Left colon (tissue), 2 donors: ENCODE data around the gene CLCN2. TPM values are rescaled to one million over a fixed set of nuclear protein-coding genes. Genes with fewer than 3 reads are reported as not detected.
A peak's percentile ranks its signal among the peaks of the same experiment; 100 is the strongest.

Source experiments
- ATAC-seq: fragments of 200-7000 bp; cut with Tn5 transposase; one replicate; pipeline ENCODE4 v1.9.1; 2020; ENCODE audit warnings: mild to moderate bottlenecking, moderate library complexity
- DNase-seq, 2 donors: peaks; one replicate each; pipeline ENCODE4 v3.0.0-alpha.2; 2020
- intact Hi-C, 2 donors: fragments of 100-400 bp; cut with DNase I in 1 of 2; cut with micrococcal nuclease in 1 of 2; formaldehyde crosslinking; loops; one replicate each; pipeline versions ENCODE4 v1.11.2 to v1.14.0; 2022; cut with DNase I, micrococcal nuclease
- total RNA-seq, 2 donors: library from RNA; stranded (reverse); fragmentation: NEBNext Ultra II Directional; extraction: Animal tissue kit (Norgen Biotek cat#: 25700); gene quantifications; one replicate each; pipeline ENCODE4 v1.2.1, GENCODE V29; 2021
- donor health status: DM: no; HTN: no; CAD: no.
- donor health status: DM: yes; HTN: yes; CAD: no.

Gene CLCN2
- total RNA-seq, 2 donors from 2014 or later, result 73.2 to 89.9 TPM

DNA sequence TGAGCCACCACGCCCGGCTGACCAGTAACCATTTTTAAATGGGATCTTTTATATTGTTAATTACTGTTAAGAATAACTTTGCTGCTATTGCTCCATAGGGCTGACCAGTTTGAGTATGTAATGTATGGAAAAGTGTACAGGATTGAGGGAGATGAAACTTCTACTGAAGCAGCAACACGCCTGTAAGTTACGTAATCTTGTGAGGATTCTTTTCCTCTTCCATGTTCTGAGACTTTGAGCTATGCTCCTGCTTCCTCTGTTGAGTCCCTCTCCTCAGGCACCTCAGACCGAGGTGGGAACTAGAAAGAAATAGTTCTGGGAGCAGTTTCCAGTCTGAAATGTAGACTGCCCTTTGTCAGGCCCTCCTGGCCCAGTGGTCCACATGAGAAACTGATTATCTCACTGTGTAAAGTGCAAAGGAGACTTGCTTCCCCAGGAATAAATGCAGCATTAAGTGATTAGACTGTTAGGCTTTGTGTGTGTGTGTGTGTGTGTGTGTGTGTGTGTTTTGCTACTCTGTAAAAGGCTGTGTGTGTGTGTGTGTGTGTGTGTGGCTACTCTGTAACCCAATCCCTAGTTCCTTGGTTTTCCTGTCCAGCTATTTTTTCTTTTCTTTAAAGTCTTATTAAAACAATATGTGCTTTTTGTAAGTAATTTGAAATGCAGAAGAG, 5.3 kb upstream of the CLCN2 start:
- intact Hi-C loops, result no loop called here
- DNase-seq, result no peak
- ATAC-seq, result no peak

DNA sequence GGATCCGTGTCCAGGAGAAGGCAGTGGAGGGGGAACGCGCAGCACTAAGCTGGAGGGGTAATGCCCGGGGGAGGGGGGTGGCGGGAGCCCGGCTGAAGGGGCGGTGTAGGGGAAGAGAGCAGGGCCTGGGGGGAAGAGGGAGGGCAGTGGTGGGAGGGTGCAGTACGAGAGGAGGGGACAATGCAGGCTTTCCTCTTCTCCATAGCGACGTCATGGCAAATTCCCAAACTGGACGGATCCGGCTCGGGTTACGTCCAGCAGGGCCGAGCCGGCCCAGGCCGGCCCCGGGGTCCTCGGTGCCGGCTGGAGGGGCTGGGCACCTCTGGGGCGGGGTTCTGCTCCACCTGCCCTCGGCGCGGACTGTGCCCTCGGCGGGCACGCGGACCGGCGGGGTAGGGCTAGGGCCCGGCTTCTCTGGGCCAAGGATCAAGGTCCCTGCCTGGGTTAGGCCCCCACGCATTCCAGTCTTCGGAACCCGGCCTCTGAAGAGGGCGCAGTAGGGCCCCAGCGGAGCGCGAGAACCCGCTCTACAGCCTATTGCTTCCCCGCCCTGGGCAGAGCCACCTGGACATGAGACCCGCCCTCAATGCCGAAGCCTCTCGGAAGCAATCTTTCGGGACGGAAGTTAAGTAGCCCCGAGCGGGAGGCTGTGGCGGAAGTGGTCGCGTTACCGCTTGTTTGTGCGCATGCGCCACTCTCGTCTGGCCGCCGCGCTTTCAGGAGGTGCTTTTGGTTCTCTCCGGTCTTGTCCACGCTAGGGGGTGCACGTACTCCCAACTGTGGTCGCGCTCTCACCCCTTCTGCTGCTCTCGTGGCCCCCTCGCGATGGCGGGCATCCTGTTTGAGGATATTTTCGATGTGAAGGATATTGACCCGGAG, 1.5 kb upstream of the CLCN2 start:
- intact Hi-C loops, result no loop called here
- DNase-seq (peak; percentile 97 to 98), ATAC-seq (peak; percentile 69)

DNA sequence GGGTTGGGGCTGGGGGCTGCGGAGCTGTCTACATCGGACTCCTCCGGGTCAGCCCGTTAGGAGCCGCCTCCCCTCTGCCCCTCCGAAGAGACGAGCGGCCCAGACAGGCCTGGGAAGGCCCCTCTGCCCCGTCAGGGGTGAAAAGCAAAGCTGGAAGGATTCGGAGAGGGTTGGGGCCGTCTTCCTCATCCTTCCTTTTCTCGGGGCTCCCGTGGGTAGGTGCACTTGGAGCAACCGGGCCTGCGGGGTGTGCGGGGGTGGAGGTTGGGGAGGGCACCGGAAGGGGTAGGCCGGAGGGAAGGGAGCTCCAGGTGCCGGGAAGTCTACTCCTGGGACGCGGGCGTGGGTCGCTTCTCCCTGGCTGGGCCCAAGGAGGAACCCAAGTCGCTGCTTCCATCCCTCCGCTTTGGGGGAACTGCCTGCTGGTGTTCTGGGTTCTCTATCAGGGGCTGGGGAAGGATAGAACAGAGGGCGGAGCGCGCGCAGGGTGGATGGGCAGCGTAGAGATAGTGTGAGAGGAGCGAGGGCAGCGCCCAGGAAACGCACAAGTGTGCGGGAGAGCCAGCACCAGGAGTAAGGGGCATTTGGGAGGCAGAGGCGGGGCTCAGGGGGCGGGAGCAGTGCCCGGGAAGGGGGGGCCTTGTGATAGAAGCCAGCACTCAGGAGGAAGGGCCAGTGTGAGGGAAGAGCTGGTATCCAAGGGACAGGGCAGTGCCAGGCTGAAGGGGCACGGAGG, 695 bp upstream of the CLCN2 start:
- intact Hi-C loops, result no loop called here
- DNase-seq (peak; percentile 83 to 86), ATAC-seq (peak; percentile 50)

DNA sequence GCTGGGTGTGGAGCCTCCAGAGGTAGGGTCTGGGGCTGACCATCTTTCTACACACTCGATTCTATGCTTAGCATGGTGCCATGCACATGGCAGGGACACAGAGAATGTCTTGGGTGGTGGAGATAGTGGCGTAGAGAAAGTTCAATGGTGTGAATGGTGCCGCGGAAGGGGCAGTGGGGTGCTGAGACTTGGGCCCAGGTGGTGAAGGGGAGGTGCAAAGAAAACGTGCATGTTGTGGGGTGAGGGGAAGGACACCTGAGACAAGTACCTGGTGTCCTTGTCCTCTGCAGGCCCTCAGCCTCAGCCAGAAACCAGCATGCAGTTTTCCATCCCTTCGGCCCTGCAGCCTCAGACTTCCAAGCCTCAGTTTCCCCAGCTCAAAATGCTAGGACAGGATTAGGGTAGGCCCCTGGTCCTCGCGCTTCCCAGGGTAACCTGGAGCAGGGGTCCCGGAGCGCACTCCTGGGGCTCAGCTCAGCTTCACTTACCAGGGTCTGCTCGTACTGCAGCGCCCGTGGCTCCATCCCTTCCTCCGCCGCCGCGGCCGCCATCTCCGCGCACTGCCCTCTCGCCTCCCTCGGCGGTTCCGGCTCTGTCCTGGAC, 375 bp downstream of the CLCN2 start:
- no peak for DNase-seq
- no peak for ATAC-seq
- intact Hi-C loops, result no loop called here

DNA sequence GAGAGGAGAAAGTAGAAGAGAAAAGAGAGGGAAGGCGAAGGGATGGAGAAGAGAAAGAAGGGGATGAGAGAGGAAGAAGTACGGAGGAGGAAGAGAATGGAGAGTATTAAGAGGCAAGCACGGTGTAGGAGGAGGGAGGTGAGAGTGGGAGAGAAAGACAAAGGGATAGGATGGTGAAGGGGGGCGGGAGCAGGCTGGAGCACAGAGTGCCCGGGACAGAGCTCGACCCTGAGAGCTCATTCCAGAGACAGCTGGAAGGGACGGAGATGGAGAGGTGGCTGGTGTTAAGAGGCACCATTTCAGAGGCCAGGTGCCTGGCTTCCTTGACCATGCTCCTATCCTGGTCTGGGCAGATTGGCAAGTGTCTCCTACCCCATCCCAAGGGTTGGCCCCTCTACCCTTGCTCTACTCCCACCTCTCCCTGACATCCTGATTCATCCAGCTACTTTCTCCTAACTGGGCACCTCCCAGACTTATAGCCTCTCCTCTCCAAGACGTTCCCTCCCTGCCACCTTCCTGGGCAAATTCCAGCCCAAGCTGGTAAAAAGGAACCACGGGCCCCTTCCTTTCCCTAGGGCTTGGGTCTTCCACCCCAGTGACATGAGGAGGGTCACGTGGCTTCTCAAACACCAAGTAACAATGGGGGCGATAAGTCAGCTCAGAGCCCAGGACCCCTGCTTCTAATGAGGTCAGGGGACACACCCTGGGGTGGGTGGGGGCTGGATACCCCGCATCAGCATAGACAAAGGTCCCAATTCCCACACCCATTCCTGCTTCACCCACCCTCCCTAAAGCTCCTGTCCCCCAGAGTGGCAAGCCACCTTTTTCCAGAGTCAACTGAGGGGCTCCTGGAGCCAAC, 1.1 kb downstream of the CLCN2 start:
- intact Hi-C loops, result no loop called here
- no peak for ATAC-seq
- DNase-seq, result no peak

DNA sequence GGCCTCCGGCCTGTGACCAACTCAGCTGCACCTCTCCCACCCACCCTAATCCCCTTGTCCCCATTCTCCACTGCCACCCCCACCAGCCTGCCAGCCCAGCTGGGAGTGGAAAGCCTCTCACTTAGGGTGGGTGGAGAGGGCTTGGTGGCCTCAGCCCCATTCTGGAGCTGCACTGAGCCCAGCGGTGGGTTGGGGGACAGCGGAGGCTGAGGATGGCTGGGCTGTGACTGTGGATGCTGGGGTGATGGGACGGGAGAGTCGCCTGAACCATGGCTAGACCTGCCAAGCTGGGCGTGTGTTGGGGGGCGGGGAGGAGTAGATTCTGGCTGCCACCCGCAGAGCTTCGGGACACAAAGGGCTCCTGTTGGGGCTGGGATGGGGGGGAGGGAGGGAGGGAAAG, 1.8 kb downstream of the CLCN2 start:
- intact Hi-C loops, result no loop called here
- no peak for ATAC-seq

DNA sequence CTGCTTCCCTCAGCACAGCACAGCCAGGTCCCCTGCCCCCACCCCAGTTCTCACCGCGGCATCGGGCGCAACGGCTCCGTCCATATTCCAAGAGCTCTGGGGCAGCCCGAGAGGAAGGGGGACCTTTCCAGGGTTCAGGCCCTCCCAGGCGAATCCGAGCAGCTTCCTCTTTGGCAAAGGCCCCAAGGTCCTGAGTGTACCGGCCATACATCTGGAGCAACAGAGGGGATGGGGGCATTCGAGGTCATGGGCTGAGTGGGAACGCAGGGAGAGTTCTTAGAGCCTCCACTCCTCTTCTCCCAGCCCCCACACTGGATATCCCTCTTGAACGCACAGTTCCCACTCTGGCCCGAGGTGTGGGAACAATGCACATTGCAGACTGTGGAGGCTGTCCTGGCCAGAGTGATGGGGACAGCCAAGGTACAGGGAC, 2.5 kb downstream of the CLCN2 start:
- ATAC-seq, result no peak
- DNase-seq, result no peak
- intact Hi-C loops, result no loop called here

More for the DNA sequence above, 1.8 kb downstream of the CLCN2 start:
- DNase-seq, result no peak

DNA sequence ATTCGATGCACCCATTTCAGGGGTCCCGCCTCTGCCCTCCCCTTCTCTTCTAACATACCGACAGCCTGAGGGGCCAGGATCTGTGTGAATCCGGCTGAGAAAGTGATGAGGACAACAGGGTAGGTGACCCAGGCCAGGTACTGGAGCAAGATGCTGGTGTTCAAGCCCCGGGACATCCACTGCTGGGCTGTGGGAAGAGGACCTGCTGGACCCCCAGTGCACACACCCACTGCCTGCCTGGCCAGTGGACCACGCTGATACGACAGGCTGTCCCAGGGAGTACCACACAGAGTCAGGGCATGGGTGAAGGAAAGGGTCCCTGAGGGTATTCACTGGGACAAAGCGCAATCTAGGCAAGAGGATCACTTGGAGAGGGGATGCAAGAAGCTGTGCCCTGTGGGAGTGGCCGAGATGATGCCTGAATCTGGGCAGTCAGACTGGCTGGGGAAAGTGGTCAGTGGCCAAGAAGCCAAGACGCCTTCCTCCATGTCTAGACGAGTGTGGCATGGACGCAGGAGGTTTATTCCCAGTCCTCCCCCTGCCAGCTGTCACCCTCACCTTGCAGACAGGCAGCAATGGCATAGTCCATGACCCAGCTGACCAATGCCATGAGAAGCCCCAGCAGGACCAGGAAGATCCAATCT, 3.2 kb downstream of the CLCN2 start:
- intact Hi-C loops, result no loop called here
- DNase-seq, result no peak
- ATAC-seq, result no peak

DNA sequence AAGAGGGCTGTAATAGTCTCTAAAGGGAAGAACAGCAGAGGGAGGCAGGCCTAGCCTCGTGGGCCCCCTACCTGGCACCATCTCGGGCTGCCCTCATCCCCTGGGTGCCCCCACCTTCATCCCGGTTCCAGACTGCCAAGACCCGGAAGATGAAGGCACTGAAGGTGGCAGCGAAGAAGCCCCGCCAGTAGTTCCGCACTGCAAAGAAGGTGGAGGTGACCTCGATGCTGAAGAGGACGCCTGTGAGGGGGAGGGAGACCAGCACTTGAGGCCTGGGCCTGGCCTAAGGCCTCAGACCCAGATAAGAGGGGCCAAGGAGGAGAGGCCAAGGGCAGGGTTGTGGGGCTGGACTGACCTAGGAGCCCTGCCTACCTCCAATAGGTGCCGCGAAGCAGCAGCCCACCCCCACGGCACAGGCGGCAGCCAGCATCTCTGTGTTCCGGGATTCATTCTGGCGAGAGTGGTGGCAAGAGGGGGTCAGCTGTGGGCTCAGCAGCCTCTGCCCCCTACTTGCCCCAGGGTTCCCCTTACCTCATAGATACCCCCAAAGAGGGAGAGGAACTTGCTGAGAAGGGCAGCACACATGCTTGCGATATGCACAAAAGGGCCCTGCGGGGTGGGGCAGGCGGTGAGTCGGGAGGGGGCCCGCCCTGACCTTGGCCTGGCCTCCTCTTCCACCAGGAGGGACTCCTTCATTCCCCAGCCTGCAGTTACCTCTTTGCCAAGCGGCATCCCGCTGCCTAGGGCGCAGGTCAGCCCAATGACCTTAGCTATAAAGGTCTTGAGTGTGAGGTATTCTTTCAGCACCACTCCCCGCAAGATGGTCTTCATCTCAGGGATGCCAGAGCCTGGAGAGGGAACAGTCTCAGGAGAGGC, 3.9 kb downstream of the CLCN2 start:
- DNase-seq (no peak), ATAC-seq (no peak)
- intact Hi-C loops, result no loop called here

DNA sequence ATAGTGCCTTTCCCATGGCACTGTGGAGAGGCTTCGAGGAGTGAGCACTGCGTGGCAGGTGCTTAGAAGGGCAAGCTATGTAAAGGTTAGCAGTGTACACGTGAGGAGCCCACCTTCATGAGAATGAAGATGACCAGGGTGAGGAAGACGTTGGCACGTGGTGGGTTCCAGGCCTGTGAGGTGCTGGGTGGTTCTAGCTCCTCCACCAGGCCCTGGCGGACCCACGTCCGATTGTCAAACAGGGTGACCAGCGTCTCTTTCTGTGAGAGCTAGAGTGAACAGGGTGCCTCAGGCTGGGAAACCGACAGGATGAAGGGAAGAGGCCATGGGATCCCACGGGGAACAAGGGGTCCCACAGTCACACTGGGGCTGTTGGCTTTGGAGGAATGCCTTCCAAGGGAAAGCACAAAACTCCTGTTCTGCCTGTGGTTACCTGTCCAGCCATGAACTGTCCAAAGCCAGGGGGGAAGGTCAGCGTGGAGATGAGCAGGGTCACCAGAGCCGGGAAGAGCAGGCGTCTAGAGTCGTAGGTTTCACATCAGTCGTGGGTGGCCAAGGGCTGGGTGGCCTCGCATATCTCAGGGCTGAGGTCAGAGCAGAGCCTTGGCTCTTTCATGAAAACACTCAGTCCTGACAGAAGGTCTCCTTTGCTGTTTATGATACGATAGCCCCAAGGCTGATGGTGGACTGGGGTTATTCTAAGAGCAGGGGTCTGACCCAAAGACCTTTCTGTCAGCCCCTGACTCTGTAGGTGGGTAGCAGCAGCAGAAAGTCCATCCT, 6.0 kb downstream of the CLCN2 start:
- no peak for DNase-seq
- intact Hi-C loops, result no loop called here
- no peak for ATAC-seq

DNA sequence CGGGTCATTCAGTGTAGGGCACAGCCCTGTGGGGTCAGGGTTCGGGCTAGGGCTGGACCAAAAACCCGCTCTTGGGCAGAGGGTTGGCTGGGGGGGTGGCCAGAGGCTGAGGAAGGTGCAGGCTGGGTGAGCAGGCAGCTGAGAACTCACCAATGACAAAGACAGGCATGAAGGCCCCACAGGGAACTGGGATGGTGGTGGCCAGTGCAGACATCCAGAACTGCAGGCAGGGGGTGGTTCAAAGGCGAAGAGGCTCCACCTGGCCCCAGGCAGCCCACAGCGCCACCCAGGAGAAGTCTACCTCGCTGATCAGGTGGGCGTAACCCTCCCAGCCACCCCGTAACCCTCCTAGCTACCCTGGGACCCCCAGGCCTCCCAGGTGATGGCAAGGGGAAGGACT, 6.7 kb downstream of the CLCN2 start:
- intact Hi-C loops, result no loop called here
- ATAC-seq (no peak), DNase-seq (no peak)

DNA sequence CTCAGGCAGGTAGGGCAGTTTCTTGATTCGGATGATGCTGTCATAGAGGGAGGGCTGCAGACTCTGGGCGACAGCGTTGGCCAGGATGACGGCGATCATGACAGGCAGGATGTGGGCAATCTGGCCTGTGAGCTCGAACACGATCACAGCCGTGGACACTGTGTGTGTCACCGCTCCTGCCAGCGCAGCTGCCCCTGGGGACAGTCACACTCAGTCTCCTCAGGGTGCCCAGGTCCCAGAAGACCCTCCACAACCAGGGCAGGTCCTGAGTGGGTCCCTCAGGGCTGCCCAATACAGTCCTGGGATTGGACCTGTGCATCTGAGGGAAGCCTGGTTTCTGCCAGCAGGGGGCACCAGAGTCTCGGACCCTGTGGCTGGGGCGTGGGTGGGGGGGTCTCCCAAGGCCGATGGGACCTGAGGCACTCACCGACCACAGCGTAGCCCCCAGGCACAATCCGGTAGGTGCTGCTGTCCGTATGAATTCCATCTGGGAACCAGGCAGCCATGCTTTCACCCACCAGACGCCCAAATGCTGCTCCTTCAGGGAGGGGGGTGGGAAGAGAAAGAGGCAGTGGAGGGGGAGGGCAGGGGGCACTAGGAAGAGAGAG, 7.2 kb downstream of the CLCN2 start:
- intact Hi-C loops, result no loop called here
- ATAC-seq (peak; percentile 18), DNase-seq (peak in 1 of 2 donors; percentile 80)

DNA sequence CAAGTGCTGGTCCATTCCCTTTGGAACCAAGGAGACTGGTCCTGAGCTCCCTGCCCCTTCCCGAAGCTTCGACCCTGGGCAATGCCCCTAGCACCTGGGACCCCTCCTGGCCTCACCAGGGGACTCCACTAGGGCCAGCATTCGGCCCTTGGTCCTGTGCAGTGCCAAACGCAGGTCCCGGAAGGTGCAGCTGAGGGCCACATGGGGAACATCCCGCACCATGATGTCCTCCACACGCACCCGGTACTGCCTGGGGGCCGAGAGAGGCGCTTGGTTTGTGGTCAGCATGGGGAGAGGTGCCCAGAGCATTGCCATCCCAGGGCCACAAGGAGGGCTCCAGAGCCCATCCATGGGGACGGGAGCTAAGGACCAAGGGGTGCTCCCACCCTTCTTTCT, 7.9 kb downstream of the CLCN2 start:
- no peak for ATAC-seq
- no peak for DNase-seq
- intact Hi-C loops, result no loop called here

DNA sequence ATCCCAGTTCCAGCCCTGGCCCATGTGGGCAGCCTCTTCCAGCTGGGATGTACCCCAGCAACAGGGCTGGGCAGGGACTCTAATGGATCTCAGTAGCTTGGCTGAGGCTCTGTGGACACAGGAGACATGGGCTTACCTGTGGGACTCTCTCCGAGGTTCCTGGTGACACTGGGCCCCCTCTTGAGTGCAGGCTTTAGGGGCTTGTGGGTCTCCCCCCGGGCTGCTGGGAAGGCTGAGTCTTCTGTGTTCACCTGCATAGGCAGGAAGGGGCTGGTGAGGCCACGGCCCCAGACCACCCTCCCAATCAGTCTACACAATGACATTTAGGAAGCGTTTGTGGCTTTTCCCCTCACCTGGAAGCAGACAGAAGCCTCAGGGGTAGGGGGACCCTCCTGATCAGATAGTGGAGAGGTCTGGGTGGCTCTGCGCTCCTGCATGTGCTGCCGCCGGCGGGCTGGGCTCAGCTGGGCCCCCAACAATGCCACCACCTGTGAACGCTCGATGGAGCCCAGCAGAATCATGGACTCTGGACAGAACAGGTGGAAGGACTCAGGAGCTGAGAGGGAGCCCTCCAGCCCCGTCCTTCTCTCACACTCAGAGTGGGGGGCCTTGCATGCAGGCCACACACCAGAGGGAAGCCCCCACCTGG, 8.4 kb downstream of the CLCN2 start:
- DNase-seq (no peak), ATAC-seq (peak; percentile 2)
- intact Hi-C loops, result no loop called here

DNA sequence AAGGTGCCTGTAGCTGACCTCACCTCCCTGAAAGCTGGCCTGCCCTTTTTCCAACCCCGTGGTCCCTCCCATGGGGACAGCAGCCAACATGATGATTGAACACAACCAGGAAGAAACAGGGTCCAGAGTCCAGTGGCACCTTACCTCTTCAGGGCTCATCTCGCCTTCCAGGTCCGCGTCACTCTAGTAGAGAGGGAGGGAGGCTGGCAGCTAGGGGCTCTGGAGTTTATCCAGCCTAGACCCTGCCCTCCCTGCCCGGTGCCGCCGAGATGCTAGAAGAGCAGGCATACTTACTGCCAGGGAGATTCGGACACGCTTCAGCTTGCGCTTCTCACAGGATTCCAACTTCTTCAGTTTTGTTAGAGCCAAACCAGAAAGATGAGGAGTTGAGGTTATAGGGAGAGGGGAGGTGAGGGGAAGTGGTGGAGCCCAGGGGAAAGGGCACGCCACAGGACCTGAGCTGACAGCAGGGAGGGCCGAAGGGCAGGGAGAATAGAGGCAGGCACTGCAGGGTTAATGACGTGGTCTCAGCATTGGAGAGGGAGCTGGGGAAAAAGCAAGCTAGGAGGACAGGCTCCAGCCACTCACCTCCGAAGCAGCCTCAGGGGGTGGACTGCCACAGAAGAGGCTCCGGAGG, 9.1 kb downstream of the CLCN2 start:
- DNase-seq (peak; percentile 87 to 93), ATAC-seq (peak; percentile 90)
- intact Hi-C loops, result no loop called here
